Measurements from ENCODE around the gene SIM2. TPM values are rescaled to one million over a fixed set of nuclear protein-coding genes. Genes with fewer than 3 reads are reported as not detected.
"Not testable (repeated sequence)": the region's sequence is repeated elsewhere in the genome, so short reads cannot be mapped to it uniquely, and the experiment has no call there.

The SIM2 gene, protein sequence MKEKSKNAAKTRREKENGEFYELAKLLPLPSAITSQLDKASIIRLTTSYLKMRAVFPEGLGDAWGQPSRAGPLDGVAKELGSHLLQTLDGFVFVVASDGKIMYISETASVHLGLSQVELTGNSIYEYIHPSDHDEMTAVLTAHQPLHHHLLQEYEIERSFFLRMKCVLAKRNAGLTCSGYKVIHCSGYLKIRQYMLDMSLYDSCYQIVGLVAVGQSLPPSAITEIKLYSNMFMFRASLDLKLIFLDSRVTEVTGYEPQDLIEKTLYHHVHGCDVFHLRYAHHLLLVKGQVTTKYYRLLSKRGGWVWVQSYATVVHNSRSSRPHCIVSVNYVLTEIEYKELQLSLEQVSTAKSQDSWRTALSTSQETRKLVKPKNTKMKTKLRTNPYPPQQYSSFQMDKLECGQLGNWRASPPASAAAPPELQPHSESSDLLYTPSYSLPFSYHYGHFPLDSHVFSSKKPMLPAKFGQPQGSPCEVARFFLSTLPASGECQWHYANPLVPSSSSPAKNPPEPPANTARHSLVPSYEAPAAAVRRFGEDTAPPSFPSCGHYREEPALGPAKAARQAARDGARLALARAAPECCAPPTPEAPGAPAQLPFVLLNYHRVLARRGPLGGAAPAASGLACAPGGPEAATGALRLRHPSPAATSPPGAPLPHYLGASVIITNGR
- polyA plus RNA-seq (2011; rRNA removed) (not detected in 2 replicates), polyA minus RNA-seq (2011; rRNA and poly(A)+ RNA removed) (0.21 TPM in 1 of 2 replicates, not detected in the other)

DNA sequence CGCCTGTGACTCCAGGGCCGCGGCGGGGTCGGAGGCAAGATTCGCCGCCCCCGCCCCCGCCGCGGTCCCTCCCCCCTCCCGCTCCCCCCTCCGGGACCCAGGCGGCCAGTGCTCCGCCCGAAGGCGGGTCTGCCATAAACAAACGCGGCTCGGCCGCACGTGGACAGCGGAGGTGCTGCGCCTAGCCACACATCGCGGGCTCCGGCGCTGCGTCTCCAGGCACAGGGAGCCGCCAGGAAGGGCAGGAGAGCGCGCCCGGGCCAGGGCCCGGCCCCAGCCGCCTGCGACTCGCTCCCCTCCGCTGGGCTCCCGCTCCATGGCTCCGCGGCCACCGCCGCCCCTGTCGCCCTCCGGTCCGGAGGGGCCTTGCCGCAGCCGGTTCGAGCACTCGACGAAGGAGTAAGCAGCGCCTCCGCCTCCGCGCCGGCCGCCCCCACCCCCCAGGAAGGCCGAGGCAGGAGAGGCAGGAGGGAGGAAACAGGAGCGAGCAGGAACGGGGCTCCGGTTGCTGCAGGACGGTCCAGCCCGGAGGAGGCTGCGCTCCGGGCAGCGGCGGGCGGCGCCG lies at the start of gene SIM2:
SIM2 (plus strand) TSS at position 135 of the 565 bp plus-strand sequence. CDS start 632 bp downstream, outside the sequence.
- no peak for DNase-seq (ENCODE audit: low read depth)
- no peaks in the 10 kb centered on the region for H3K36me3 ChIP-seq (ENCODE audit: control insufficient read depth, insufficient read depth, low read length)
- ChIA-PET POLR2A (no interaction called here), CTCF (interaction anchor here (0.9 kb wide), 1 partner anchor 13 kb away, joined by 4 read pairs; no protein-coding TSS in a partner anchor)
- H3K27me3 ChIP-seq (ENCODE audit: control insufficient read depth, insufficient read depth, low read length), result peaks cover 87% of the 10 kb centered on the region
- H3K4me3 ChIP-seq (ENCODE audit: low read depth, low read length), result no peak within 1 kb of the TSS
- TF ChIP-seq, protein P1, sequence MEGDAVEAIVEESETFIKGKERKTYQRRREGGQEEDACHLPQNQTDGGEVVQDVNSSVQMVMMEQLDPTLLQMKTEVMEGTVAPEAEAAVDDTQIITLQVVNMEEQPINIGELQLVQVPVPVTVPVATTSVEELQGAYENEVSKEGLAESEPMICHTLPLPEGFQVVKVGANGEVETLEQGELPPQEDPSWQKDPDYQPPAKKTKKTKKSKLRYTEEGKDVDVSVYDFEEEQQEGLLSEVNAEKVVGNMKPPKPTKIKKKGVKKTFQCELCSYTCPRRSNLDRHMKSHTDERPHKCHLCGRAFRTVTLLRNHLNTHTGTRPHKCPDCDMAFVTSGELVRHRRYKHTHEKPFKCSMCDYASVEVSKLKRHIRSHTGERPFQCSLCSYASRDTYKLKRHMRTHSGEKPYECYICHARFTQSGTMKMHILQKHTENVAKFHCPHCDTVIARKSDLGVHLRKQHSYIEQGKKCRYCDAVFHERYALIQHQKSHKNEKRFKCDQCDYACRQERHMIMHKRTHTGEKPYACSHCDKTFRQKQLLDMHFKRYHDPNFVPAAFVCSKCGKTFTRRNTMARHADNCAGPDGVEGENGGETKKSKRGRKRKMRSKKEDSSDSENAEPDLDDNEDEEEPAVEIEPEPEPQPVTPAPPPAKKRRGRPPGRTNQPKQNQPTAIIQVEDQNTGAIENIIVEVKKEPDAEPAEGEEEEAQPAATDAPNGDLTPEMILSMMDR (IDR thresholded peaks at IDR 0.05; ENCODE audit: insufficient read depth, low read depth, low read length), result no peak

DNA sequence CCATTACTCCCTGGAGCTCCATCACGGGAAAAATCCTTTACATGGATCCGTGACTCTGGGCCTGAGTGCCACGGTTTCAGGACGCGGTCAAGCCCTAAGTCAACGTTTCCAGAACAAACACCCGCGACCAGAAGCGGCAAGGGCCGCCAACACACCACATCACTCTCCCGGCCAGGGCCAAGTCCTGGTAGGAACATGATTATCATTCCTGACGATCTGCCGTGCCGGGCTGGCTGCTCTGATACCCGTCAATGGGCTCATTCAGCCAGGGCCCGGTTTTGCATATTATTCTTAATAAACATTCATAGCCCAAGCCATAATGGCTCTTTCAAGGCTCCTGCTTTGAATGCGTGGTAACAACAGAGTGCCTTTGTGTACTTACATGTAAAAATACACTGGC lies 44.6 kb upstream of the SIM2 start:
- peaks cover 8% of the 10 kb centered on the region for H3K27me3 ChIP-seq (ENCODE audit: control insufficient read depth, insufficient read depth, low read length)
- no peak overlapping the region for H3K4me3 ChIP-seq (ENCODE audit: low read depth, low read length)
- no peak for DNase-seq (ENCODE audit: low read depth)
- ChIA-PET CTCF (interaction anchor here (0.8 kb wide), 1 partner anchor 23 kb away, joined by 3 read pairs; no protein-coding TSS in a partner anchor), POLR2A (no interaction called here)
- TF ChIP-seq, protein P1 (IDR thresholded peaks at IDR 0.05; ENCODE audit: insufficient read depth, low read depth, low read length), result no peak
- no peaks in the 10 kb centered on the region for H3K36me3 ChIP-seq (ENCODE audit: control insufficient read depth, insufficient read depth, low read length)

DNA sequence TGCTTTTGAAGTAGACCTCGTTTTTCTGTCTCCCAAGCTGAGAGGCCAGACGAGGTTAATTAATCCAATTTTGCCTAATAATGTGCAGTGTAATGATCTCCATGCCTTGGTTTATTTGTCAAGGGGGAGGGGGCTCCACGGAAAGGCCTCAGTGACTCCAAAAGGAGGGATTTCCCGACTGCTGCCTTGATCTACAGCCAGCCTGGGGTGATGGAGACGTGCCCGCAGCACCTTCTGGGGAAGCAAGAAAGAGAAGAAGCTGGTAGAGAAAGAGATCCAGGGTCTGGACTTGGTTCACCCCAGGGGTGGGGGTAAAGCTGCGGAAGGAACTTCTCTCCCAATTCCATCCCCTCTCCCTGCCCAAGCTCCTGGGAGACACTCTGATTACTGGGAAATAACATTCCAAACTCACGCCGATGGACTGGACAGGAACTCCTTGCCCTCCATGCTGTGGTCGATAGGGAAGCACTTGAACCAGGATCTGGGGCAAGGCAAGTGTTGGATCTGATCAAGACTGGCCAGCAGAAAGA lies 44.1 kb upstream of the SIM2 start:
- TF ChIP-seq, protein P1 (IDR thresholded peaks at IDR 0.05; ENCODE audit: insufficient read depth, low read depth, low read length), result no peak
- Histone ChIP-seq H3K36me3 (ENCODE audit: control insufficient read depth, insufficient read depth, low read length) (no peaks in the 10 kb centered on the region), H3K27me3 (ENCODE audit: control insufficient read depth, insufficient read depth, low read length) (peaks cover 8% of the 10 kb centered on the region), H3K4me3 (ENCODE audit: low read depth, low read length) (no peak overlapping the region)
- DNase-seq (ENCODE audit: low read depth), result no peak
- CTCF ChIA-PET, result no interaction called here
- POLR2A ChIA-PET, result no interaction called here

DNA sequence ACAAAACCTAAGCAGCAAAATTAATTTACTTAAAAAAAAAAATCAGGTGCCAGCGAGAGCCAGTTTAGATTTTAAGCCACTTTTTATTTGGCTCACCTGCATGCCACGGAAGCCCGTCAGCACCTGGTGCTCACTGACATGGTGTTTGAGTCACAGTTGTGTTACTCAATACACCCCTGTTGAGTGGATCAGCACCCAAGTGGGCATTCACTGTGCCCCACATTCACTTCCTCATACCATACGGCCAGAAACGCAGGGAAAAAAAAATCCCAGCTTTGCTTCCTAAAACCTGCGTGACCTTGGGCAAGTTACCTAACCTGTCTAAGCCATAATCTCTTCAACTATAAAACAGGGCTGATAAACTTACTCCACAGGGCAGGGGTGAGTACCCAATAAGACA lies 42.8 kb upstream of the SIM2 start:
- H3K36me3 ChIP-seq (ENCODE audit: control insufficient read depth, insufficient read depth, low read length), result no peaks in the 10 kb centered on the region
- no peak for DNase-seq (ENCODE audit: low read depth)
- POLR2A ChIA-PET, result no interaction called here
- TF ChIP-seq, protein P1 (IDR thresholded peaks at IDR 0.05; ENCODE audit: insufficient read depth, low read depth, low read length), result no peak
- no peak overlapping the region for H3K4me3 ChIP-seq (ENCODE audit: low read depth, low read length)
- CTCF ChIA-PET, result no interaction called here
- peaks cover 8% of the 10 kb centered on the region for H3K27me3 ChIP-seq (ENCODE audit: control insufficient read depth, insufficient read depth, low read length)

DNA sequence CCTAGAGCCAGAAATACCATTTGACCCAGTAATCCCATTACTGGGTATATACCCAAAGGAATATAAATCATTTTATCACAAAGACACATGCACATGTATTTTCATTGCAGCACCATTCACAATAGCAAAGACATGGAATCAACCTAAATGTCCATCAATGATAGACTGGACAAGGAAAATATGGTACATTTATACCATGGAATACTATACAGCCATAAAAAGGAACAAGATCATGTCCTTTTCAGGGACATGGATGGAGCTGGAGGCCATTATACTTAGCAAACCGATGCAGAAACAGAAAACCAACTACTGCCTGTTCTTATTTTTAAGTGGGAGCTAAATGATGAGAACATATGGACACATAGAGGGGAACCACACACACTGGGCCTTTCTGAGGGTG lies 41.6 kb upstream of the SIM2 start:
- CTCF ChIA-PET, result interaction anchor here (1.6 to 2.0 kb wide), 2 partner anchors 26 to 260 kb away, joined by 3 to 12 read pairs; no protein-coding TSS in a partner anchor
- DNase-seq (ENCODE audit: low read depth); POLR2A ChIA-PET; H3K36me3 ChIP-seq (ENCODE audit: control insufficient read depth, insufficient read depth, low read length); H3K4me3 ChIP-seq (ENCODE audit: low read depth, low read length); H3K27me3 ChIP-seq (ENCODE audit: control insufficient read depth, insufficient read depth, low read length): not testable (repeated sequence)
